NCI-H2029 treated with DMSO at 0.1 percent for 48 hours (cell line): Measurements from ENCODE around the gene TGFBR2.

Experiments used
- DNase-seq: peaks from one replicate; lab custom pipeline; 2025; lab: John Stamatoyannopoulos, UW

The TGFBR2 gene

DNA sequence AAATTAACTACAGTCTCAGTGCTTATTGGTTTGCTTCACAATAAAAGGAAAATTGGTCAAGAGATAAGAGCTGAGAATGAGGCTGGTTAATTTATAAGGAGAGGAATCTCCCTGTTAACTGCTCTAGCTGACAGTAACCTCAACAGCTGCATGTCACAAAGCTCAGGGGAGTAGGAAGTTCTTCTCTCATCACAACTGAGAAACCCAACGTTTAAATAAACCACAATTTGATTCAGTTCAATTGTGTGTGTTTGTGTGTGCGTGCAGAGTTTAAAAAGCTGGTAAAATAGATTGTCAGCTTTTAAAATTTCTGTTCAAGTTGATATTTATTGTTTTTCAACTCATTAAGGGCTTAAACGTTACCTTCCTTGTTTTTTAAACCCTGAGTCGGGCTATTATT lies 3.5 kb upstream of the TGFBR2 start:
- no peak for DNase-seq

DNA sequence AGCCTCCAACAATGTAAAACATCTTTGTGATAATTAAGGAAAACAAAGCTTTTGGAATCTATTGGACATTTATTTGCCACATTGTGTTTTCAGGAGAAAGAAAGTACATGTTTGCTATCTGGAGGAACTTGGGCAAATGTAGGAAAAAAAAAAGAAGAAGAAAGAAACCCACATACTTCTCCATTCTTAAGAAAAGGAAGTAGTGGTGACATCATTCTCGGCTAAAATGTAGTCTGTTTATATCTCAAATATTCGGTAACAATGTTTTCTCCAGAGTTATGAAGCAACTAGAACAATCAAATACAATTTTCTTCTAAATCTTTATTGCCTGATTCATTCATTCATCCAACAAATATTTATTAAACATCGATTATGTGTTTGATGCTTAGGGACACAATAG lies 2.3 kb upstream of the TGFBR2 start:
- no peak for DNase-seq

- DNase-seq = no peak
Observed at GRCh38 chr3:30604558-30604957, 1.8 kb upstream of the TGFBR2 start.

GRCh38 chr3:30605005-30605404 lies 1.4 kb upstream of the TGFBR2 start:
- no peak for DNase-seq

GRCh38 chr3:30605706-30606300 lies 598 bp upstream of the TGFBR2 start:
- no peak for DNase-seq

GRCh38 chr3:30607032-30607833 lies 832 bp downstream of the TGFBR2 start:
- DNase-seq = no peak

- DNase-seq = no peak
Observed at GRCh38 chr3:30608598-30608947, 2.2 kb downstream of the TGFBR2 start.

DNA sequence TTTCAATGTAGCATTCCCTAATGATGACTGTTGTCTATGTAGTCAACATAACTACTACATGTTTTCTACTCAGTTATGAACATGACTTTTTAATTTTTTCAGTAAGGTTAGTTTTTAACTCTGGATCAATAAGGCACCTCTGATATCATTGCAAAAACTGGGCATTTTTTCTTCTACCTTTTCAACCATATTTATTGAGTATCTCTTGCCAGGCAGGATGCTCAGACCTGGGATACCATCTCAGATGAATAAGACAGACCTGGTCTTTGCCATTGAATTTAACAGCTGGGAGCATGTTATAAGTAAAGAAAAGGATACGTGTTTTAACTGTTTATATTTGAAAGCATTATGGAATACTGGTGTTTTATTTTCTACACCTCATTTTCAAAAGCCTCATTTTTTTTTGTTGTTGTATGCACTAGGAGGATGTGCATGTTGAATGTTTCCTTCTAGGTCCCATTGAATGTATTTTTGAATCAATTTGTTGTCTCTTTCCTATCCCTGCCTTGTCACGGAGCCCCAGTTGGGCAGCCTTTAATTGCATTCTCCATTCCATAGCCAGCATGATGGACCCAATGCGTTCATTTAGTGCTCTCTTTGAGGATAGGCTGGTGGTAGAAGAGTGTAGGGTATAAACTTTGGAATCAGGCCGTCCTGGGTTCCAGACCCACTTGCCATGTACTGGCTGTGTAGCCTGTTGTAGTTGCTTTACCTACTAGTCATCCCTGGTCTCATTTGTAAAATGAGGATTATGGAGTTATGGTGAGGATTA lies 3.7 kb downstream of the TGFBR2 start:
- DNase-seq = no peak

GRCh38 chr3:30610702-30611368 lies 4.4 kb downstream of the TGFBR2 start:
- no peak for DNase-seq

DNA sequence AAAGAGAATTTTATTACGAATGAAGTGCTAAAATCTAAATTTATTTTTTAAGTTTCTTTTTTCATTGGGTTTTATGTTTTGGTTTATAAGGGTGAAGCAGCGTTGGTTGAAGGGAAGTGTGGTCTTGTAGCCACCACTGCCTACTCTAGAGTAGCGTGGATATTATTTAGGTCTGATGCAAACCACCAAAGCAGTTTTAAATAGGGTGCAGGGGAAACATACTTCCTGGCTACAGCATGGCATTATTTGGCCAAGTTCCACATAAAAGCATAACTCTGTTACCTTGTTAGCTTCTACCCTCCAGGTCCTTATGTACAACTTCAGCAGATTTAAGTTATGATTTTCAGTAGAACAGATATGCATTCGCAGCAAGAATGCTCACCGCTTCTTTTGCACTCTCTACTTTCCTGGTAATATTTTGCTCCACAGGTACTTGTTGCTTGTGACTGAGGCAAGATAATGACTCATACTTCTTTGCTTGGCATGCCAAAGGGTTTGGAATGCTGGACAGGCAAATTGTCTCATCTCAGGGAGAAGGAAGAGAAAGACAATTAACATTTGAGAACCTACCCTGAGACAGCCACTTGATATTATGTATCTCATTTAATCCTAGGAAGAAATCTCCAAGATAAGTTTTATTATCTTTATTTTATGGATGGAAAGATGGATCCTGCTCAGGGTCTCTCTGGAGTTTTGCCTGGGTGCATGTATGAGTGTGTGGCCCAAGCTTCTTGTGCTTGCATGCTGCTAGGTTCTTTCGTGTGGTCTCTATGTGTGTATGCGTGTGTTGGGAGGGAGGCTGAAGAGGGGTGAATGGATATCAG lies 5.4 kb downstream of the TGFBR2 start:
- DNase-seq = no peak

- DNase-seq = no peak
Observed at GRCh38 chr3:30612437-30613132, 6.2 kb downstream of the TGFBR2 start.

DNA sequence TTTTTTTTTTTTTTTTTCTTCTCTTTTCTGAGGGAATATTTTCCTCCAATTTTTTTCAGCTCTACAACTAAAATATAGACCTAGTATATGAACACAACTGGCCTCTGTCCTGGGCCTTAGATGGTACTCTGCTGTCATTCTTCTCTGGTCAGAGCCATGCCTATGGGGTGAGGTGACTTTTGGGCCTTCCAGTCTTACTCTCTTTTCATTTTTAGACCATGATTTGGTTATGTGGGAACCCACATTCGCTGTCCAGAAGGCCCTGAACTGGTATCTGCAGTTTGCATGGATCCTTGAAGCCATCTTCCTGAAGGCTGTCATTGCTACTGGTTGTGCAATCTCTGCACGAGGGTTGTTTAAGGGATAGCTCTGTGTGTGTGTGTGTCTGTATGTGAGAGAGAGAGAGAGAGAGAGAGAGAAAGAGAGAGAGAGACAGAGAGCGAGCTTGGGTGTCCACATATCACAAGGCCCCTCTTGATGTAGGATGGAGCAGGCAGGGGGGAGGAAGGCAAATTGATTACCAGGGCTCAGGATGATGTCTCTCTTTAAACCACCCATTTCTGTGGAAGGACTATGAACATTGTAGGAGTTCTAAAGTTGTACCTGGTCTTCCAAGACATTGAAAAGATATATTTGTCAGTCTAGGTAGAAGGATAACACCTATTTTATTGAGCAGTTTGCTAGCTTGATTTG lies 6.9 kb downstream of the TGFBR2 start:
- no peak for DNase-seq

GRCh38 chr3:30614373-30614772 lies 8.0 kb downstream of the TGFBR2 start:
- no peak for DNase-seq

GRCh38 chr3:30614943-30615342 lies 8.5 kb downstream of the TGFBR2 start:
- DNase-seq = no peak

DNA sequence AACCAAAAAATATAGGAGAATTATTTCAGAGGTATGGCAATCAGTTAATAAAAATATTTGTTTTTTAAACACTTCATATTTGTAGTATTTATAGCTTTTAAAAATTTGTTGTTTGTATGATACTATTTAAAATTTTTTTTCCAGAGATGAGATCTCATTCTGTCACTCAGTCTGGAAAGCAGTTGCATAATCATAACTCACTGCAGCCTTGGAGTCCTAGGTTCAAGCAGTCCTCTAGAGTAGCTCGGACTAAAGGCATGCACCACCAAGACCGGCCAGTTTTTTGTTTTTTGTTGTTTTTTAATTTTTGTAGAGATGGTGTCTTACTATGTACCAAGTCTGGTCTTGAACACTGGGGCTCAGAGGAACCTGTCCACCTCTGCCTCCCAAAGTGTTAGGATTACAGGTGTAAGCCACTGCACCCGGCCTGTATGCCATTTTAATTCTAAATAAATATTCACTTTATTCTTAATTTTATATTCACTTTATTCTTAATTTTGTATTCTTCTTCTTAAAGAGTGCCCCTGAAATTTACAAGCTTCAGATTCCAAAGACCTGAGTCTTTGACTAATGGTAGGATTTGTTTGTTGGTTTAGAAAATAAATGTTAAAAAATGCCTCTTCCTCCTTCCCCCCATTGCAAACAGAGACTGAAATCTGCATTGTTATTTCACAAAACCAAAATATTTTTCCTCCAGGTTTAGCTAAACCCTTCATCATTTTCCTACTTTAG lies 9.4 kb downstream of the TGFBR2 start:
- DNase-seq = no peak

- DNase-seq = no peak
Observed at GRCh38 chr3:30616347-30617027, 10.1 kb downstream of the TGFBR2 start.

DNA sequence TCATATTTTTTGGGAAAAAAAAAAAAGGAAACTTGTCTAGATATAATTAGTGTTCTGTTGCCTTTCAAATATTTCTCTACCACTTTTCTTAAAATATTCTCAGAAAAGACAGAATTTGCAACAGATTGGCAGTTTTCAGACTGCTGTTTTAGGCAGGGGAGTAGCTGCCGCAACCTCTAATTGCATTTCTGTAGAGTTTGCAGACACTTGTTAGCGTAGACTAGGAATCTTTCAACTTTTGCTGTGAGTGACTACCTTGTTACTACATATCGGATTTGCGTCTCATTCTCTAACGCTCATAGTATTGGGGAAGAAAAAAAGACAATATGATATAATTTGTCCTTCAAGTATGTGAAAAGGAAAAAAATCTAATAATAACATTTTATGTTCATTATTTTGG lies 10.7 kb downstream of the TGFBR2 start:
- no peak for DNase-seq

GRCh38 chr3:30617653-30618052 lies 11.3 kb downstream of the TGFBR2 start:
- DNase-seq = no peak

- no peak for DNase-seq
Observed at GRCh38 chr3:30618526-30618925, 12.1 kb downstream of the TGFBR2 start.
